HG03066 (cell line): ENCODE data around the gene EEIG2.
"Not testable (repeated sequence)": the region's sequence is repeated elsewhere in the genome, so short reads cannot be mapped to it uniquely, and the experiment has no call there.

Experiments
- ATAC-seq: cut with Tn5 transposase; IDR thresholded peaks from one replicate; pipeline ENCODE4 v1.9.1; 2021; ENCODE audit warnings: low read depth; ENCODE audit not compliant: unreplicated experiment

EEIG2 gene

DNA sequence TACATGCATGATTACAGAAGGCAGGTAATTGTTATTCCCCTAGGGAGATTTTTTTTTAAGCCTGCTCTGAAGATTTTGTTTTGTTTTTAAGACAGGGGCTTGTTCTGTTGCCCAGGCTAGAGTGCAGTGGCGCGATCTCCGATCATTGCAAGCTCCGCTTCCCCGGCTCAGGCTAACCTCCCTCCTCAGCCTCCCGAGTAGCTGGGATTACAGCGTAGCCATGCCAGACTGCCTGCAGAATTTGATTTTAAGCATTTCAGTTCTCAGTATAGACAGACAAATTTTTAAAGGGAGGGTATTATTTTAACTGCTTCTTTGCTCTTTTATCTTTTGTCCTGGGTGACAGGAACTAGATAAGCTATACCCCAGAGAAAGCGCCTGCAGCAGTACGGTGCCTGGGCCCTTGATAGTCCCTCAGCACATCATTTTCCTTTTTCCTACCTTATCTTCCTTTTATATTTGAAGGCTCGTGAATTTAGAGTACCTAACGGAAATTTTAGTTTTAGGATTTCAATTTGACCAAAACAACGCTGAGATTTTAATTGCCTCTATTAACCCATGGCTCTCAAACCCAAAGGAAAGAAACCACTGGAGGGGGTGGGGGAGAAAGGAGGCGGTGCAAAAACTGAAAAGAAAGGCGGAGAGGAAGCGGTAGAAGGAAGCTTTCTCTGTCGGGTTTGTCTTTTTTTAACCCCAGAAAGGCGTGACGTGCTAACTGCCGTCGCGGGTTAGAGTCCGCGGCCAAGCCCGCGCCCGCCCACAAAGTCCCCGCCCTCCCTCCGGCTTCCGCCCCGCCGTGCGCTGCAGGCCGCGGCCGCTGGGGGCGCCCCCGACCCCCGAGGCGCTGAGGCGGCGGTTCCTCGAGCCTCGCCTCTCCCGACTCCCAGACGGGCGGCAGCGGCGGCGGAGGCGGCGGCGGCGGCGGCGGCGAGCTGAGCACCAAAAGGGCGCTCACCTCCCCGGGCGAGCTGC is at the start of gene EEIG2:
Gene EEIG2, plus strand, starts transcription at position 886 of the 972 bp plus-strand sequence. CDS start 329 bp downstream, outside the sequence.
- peak; percentile 78 for ATAC-seq

DNA sequence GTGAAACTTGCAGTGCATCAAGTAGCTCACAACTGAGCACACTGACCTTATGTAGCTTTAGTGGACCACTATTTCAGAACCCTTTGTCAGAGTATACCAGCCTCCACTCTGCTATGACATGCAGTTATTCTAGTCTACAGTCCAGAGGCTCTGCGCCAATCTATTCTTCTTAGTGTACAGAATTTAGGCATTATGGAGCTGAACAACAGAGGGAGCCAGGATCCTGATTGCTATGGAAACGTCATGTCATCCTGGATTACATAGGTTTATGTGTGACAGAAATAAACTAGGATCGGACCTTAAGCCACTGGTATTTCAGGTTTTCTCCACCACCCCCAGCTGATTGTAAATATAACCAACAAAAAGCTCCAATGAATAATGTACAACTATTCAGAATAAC is 48.1 kb upstream of the EEIG2 start:
- ATAC-seq: no peak

DNA sequence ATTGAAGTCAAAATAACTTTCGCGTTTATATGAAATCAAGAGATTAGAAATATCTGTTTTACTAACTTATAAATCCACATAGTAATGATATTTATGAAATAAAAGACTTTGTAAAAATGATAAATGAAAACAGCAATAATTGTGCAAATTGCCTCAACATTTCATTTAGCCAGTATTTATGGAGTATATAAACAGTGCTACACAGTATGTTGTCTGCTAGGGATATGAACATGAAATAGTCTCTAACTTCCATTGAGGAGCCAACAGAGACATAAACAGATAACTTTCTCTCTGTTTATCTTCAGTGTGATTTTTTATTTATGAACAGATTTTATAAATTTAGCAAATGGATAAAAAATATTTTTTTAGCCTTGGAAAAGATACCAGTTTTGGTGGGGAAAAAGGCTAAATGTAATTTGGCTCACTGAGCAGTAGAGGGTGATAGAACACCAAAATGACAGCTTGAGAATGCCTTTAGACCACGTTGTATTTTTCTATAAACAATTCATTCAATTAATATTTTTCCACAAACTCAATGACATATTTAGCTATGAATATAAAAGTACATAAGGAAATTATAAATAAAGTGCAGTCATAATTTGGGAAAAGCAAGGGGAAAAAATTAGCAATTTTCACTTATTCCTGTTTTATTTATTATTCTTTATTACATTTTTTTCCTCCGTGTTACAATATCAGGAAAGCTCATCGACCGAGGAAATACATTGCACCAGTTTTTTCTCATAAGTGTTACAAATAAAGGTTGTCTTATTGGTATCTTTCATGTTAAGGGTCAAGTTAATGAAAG is 47.5 kb upstream of the EEIG2 start:
- ATAC-seq: no peak

DNA sequence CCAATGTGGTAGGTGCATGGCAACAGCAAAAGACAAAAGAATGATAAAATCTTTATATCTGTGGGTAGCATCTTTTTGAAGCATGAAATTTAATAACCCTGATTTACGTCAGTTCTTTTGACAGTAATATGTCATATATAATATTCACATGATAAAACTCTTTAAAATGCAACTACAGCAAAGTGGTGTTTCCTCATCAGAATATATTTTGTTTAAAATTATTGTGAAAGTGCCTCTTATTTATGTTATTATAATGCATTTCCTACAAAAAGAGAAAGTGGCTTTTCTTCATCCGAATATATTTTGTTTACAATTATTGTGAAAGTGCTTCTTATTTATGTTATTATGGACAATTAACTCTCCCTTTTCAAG is 46.9 kb upstream of the EEIG2 start:
- no peak for ATAC-seq

DNA sequence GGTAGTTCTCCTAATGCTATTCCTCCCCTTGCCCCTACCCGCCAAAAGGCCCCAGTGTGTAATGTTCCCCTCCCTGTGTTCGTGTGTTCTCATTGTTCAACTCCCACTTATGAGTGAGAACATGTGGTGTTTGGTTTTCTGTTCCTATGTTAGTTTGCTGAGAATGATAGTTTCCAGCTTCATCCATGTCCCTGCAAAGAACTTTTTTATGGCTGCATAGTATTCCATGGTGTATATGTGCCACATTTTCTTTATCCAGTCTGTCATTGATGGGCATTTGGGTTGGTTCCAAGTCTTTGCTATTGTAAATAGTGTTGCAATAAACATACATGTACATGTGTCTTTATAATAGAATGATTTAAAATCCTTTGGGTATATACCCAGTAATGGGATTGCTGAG is 46.0 kb upstream of the EEIG2 start:
- not testable (repeated sequence) for ATAC-seq

DNA sequence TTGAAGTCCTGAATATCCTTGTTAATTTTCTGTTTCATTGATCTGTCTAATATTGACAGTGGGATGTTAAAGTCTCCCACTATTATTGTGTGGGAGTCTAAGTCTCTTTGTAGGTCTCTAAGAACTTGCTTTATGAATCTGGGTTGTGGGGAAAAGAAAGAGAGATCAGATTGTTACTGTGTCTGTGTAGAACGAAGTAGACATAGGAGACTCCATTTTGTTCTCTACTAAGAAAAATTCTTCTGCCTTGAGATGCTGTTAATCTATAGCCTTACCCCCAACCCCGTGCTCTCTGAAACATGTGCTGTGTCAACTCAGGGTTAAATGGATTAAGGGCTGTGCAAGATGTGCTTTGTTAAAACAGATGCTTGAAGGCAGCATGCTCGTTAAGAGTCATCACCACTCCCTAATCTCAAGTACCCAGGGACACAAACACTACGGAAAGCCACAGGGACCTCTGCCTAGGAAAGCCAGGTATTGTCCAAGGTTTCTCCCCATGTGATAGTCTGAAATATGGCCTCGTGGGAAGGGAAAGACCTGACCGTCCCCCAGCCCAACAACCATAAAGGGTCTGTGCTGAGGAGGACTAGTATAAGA is 42.5 kb upstream of the EEIG2 start:
- not testable (repeated sequence) for ATAC-seq

DNA sequence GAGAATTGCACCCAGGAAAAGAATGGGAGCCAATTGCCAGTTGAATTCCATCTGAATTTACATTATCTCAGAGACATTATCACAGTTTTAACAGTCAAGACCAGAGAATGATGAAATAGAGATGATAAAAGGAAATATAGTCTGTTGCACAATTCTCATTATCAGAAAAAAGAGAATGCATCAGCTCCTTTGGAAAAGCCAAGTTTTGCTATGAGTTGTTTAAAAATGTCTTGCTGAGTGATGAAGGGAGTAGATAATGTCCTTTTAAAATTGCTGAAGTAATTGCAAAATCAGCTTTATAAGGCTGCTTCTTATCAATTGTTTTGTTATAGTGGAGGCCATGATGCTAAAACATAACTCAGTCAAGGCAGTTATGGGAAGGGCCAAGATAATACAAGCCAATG is 37.9 kb upstream of the EEIG2 start:
- ATAC-seq: no peak

DNA sequence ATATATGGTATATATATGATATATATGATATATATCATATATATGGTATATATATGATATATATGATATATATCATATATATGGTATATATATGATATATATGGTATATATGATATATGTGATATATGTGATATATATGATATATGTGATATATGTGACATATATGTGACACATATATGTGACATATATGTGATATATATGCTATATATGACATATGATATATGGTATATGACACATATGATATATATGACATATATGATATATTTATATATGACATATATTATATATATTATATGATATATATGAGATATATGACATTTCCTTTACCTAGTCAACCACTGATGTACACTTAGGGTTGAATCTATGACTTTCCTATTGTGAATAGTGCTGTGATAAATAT is 36.1 kb upstream of the EEIG2 start:
- ATAC-seq: no peak

DNA sequence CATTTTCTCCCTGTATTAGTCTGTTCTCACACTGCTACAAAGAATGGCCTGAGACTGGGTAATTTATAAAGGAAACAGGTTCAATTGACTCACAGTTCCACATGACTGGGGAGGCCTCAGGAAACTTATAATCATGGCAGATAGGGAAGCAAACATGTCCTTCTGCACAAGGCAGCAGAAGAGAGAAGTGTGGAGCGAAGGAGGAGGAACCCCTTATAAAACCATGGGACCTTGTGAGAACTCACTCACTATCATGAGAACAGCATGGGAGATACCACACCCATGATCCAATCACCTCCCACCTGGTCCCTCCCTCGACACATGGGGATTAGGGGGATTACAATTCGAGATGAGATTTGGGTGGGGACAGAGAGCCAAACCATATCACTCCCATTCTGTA is 35.2 kb upstream of the EEIG2 start:
- no peak for ATAC-seq

DNA sequence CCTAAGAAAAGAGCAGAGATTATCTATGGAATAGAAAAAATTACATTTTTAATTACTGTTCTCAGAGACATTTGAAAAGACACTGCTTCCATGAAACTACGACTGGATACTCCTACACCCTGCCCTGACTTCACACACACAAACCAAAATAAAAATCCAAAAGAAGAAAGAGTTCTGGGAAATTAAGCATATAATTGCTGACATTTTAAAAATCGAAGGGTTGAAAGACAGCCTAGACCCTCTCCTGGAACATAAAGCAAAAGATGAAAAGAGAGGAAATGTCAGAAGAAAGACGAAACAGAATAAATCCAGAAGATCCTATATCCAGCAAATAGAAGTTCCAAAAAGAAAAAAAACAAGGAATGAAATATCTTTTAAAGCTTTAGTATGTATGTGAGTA is 32.8 kb upstream of the EEIG2 start:
- ATAC-seq: no peak

DNA sequence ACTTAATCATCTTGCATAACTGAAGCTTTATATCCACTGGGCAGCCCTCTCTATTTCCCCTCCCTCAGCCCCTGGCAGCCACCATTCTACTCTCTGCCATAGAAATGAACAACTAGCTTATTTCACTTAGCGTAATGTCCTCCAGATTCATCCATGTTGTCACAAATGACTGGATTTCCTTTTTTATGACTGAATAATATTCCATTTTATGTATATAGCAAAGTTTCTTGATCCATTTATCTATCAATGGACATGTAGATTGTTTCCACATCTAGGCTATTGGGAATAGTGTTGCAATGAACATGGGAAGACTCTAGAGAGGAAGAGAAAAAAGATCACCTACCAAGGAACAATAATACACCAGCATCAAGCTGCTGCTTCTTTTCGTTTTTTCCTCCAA is 32.1 kb upstream of the EEIG2 start:
- no peak for ATAC-seq

DNA sequence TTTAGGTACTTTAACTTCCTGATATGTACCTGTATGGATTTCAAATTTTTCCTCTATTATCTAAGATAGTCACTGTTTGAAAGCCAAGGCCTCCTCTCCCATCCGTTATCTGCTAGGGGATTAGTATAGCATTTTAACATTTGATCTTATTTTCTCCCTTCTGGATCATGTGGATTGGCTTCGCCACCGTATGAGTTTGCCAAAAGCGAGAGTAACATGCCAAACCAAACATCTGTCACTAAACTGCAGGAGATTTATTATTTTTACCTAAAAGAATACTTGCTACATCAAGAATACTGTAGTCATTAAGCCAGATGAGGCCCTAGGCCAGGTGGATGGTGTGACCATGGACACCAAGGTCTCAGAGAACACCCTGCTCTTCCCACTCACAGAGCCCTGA is 28.5 kb upstream of the EEIG2 start:
- ATAC-seq: no peak

DNA sequence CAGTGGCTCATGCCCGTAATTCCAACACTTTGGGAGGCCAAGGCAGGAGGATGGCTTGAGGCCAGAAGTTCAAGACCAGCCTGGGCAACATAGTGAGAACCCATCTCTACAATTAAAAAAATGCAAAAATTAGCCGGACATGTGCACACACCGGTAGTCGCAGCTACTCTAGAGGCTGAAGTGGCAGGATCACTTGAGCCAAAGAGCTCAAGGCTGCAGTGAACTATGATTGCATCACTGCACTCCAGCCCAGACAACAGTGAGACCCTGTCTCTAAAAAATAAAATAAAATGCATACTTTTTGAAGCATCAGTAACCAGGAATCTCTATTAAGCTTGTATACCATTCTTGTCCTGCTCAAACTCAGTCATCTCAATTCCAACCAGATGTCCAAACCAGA is 27.2 kb upstream of the EEIG2 start:
- ATAC-seq: no peak

DNA sequence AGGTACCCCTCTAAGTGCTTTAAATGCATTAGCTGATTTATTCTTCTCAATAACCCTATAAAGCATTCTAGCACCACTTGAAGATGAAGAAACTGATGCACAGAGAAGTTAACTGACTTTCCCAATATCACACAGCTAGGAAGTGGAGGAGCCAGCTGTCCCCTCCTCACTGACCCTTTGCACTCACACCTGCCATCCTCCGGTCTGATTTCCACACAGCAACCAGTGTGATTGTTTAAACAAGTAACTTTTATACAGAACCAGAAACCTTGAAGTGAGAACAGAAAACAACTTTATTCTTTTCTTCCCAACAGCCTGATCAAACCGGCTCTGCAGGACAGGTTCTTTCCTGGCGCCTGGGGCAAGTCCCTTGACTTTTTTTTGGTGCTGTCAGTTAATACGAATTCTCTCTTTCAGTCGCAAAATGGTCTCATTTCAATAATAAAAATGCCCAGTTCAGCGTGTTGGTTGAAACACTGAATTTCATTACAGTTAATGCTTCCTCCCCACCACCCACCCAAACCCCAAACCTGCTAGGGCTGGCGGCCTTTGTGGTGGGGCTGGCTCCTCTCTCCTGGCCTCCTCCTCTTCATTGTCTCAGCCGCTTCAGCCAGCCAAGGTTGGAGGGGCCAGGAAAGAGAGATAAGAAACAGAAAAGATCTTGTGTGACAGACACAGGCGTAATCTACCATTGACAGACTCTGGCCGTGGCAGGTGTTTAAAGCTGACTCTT is 26.4 kb upstream of the EEIG2 start:
- peak; percentile 56 for ATAC-seq

DNA sequence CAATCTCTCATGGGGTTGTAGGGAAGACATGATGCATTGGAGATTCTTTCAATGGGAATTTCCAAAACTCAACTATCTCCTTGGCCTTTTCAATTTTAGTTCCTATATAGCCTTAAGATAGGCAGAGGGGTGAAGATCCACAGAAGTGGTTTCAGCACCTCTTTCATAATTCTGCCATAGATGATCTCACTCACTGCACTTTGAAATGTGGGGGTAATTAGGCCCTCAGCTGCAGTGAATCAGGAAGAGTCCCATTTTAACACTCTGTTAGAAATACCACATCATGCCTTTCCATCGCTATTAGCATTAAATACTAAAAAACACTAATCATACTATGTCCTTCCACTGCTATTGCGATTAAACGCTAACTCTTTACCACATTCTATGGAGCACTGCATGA is 25.1 kb upstream of the EEIG2 start:
- ATAC-seq: no peak

DNA sequence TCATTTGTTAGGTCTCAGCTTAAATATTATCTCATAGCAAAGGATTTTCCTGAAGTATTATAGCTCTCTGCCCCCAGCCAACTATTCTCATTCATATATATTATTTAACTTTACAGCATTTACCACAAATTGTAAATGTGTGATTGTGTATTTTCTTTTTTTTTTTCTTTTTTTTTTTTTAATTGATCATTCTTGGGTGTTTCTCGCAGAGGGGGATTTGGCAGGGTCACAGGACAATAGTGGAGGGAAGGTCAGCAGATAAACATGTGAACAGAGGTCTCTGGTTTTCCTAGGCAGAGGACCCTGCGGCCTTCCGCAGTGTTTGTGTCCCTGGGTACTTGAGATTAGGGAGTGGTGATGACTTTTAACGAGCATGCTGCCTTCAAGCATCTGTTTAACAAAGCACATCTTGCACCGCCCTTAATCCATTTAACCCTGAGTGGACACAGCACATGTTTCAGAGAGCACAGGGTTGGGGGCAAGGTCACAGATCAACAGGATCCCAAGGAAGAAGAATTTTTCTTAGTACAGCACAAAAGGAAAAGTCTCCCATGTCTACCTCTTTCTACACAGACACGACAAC is 24.5 kb upstream of the EEIG2 start:
- ATAC-seq: not testable (repeated sequence)

DNA sequence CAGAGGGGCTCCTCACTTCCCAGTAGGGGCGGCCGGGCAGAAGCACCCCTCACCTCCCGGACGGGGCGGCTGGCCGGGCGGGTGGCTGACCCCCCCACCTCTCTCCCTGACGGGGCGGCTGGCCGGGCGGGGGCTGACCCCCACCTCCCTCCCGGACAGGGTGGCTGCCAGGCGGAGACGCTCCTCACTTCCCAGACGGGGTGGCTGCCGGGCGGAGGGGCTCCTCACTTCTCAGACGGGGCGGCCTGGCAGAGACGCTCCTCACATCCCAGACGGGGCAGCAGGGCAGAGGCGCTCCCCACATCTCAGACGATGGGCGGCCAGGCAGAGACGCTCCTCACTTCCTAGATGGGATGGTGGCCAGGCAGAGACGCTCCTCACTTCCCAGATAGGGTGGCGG is 23.9 kb upstream of the EEIG2 start:
- ATAC-seq: not testable (repeated sequence)

DNA sequence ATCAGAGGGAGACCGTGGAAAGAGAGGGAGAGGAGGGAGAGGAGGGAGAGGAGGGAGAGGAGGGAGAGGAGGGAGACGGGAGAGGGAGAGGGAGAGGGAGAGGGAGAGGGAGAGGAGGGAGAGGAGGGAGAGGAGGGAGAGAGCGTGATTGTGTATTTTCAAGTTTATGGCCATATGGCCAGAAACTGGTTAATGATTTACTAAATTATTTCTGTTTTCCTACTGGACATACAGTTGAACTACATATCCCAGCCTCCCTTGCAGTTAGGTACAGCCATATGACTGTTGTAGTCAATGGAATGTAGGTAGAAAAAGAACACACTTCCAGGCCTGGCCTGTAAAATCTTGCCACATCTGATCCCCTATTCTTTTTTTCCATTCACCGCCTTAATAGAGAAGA is 23.1 kb upstream of the EEIG2 start:
- ATAC-seq: not testable (repeated sequence)

DNA sequence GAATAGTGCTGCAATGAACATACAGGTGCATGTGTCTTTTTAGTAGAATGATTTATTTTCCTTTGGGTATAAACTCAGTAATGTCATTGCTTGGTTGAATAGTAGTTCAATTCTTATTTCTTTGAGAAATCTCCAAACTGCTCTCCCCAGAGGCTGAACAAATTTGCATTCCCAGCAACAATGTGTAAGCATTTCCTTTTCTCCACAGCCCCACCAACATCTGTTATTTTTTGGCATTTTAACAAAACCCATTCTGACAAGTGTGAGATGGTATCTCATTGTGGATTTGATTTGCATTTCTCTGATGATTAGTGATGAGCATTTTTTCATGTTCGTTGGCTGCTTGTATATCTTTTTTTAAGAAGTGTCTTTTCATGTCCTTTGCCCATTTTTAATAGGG is 21.9 kb upstream of the EEIG2 start:
- no peak for ATAC-seq

DNA sequence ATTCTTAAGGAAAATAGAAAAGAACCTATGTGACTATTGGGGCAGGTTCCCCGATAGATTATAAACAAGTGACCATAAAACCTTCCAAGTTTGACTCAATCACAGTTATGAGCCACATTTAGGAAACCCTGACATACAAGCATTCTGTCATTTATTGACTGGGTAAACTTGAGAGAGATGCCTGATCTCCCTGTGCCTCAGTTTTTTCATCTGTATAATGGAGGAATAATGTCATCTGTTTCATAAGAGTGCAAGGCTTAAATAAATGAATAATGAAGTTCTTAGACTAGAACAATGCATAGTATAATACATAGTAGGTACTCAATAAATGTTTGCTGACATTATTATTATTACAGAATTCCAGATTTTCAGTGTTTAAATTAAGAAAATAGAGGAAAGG is 18.9 kb upstream of the EEIG2 start:
- ATAC-seq: no peak
